Superior temporal gyrus (tissue), 1 donor: ENCODE data around the gene KCNK6.
"Not testable (repeated sequence)": the region's sequence is repeated elsewhere in the genome, so short reads cannot be mapped to it uniquely, and the experiment has no call there.

Experiments
- DNase-seq: peaks from one replicate; pipeline ENCODE4 v3.0.0-alpha.2; 2016; ENCODE audit errors: extremely low spot score

The KCNK6 gene

GRCh38 chr19:38362076-38362945 lies 42.7 kb downstream of the KCNK6 start:
- DNase-seq = no peak

GRCh38 chr19:38362946-38363688 lies 43.5 kb downstream of the KCNK6 start:
- not testable (repeated sequence) for DNase-seq

DNA sequence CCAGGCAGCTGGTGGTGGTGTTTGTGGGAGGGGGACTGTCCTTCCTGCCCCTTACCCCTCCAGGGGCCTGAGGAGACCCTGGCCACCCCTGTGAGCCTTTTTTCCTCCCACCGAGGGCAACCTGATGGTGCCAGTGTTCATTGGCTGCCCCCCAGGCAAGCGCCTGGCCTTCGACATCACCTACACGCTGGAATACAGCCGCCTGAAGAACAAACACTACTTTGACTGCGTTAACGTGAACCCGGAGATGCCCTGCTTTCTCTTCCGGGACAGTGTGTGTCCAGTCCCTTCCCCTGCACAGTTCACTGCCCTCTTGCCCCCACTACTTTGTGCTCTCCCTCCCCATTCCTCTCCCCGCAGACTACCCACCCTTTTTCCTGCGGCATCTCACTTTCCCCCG lies 47.4 kb downstream of the KCNK6 start:
- no peak for DNase-seq

DNA sequence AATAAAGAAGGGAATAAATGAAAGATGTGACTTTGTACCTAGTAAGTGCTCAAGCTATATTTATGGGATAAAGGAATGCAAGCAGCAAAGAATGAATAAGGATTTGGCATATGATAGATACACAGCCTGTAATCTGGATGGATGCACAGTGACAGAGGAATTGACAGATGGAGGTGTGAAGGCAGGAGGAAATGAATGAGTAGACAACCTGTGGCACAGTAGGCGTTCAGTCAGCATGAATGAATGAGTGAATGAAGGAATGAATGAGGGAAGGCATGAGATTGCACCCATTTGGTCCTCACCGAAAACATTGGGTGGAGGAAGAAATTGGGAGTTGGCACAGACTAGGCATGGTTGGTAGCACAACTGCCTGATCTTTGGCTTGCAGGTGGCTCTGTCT lies 49.9 kb downstream of the KCNK6 start:
- DNase-seq = no peak

DNA sequence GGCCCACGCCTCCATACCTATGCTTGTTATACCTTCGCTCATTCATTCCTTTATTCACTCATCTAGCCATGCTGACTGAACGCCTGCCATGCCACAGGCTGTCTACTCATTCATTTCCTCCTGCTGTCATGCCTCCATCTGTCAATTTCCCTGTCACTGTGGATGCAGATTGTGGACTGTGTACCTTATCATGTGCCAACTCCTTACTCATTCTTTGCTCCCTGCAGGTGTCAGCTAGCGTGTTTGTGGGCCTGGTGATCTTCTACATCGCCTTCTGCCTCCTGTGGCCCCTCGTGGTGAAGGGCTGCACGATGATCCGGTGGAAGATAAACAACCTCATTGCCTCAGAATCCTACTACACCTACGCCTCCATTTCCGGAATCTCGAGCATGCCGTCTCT lies 50.7 kb downstream of the KCNK6 start:
- DNase-seq = no peak

DNA sequence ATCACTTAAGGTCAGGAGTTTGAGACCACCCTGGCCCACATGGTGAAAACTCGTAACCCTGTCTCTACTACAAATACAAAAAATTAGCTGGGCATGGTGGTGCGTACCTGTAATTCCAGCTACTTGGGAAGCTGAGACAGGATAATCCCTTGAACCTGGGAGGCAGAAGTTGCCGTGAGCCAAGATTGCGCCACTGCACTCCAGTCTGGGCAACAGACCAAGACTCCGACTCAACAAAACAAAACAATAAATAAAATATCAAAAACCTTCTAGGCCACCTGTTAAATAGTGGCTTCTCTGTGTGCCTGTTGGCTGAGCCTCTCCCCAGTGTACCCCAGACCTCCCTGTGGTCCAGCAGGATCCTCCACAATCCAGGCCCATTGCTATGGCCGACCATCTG lies 51.4 kb downstream of the KCNK6 start:
- no peak for DNase-seq

DNA sequence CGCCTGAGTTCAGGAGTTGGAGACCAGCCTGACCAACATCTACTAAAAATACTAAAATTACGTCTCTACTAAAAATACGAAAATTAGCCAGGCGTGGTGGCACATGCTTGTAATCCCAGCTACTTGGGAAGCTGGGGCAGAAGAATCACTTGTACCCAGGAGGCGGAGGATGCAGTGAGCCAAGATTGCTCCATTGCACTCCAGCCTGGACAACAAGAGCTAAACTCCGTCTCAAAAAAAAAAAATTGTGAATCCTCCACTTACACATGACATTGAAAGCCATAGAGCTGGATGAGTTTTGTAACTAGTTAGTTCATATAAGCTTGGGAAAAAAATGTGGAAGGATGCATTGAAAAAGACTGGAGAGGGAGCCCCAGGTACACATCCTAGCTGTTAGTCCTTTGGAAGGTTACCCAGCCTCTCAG lies 54.3 kb downstream of the KCNK6 start:
- DNase-seq = no peak

GRCh38 chr19:38374332-38375097 lies 54.9 kb downstream of the KCNK6 start, which contains the start of gene PSMD8:
TSS of gene PSMD8 (plus strand) at chr19:38374571. CDS start at chr19:38374602, 31 bp downstream.
- peak; percentile 100 for DNase-seq

GRCh38 chr19:38375098-38375493 lies 55.5 kb downstream of the KCNK6 start:
- DNase-seq = no peak

GRCh38 chr19:38375748-38376147 lies 56.1 kb downstream of the KCNK6 start:
- no peak for DNase-seq

GRCh38 chr19:38376576-38376975 lies 56.9 kb downstream of the KCNK6 start:
- DNase-seq = no peak

DNA sequence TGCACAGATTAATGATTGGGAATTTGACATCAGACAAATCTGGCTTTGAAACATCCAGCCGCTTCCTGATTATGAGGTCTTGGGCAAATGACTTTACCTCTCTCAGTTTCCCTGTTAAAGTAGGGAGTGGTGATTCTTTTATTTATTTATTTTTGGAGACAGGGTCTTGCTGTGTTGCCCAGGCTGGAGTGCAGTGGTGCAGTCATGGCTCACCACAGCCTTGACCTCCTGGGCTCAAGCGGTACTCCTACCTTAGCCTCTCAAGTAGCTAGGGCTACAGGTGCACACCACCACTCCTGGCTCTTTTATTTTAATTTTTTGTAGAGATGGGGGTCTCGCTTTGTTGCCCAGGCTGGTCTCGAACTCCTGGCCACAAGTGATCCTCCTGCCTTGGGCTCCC lies 57.4 kb downstream of the KCNK6 start:
- DNase-seq = no peak

DNA sequence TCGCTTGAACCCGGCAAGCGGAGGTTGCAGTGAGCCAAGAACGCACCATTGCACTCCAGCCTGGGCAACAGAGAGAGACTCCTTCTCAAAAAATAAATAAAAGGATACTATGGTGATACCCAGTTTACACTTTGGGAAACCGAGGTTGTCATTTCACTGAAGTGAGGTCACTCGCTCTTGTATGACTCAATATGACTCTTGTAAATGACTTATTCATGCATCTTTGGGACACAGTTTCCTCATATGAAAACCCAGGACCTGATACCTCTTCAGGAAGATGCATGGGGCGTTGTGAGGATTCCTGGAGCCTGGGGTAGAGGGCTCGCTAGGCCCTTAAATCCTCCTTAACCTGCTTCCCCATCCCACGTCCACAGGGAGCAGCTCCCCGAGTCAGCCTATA lies 59.2 kb downstream of the KCNK6 start:
- no peak for DNase-seq

GRCh38 chr19:38381138-38381537 lies 61.5 kb downstream of the KCNK6 start:
- no peak for DNase-seq
